Lower lobe of right lung (tissue), 2 donors: ENCODE data around the gene SEMA6C. TPM values are rescaled to one million over a fixed set of nuclear protein-coding genes. Genes with fewer than 3 reads are reported as not detected.

ENCODE experiments used
- ATAC-seq, 2 donors: fragments of 200-7000 bp; cut with Tn5 transposase; one replicate each; pipeline ENCODE4 v1.9.1; 2020 to 2022; ENCODE audit warnings: mild to moderate bottlenecking in 2 of 2, moderate library complexity in 2 of 2
- DNase-seq: peaks from one replicate; pipeline ENCODE4 v3.0.0-alpha.2; 2020
- H3K27ac ChIP-seq: fragments of 200-600 bp; one replicate; pipeline ENCODE4 v1.8.0; 2022
- H3K27me3 ChIP-seq: fragments of 200-600 bp; one replicate; pipeline ENCODE4 v1.8.0; 2022; ENCODE audit warnings: low read depth
- H3K36me3 ChIP-seq: fragments of 200-600 bp; one replicate; pipeline ENCODE4 v1.8.0; 2022; ENCODE audit warnings: mild to moderate bottlenecking
- H3K4me1 ChIP-seq: fragments of 200-600 bp; one replicate; pipeline ENCODE4 v1.8.0; 2022
- H3K4me3 ChIP-seq: fragments of 200-600 bp; one replicate; pipeline ENCODE4 v1.8.0; 2022; ENCODE audit warnings: mild to moderate bottlenecking
- H3K9me3 ChIP-seq: fragments of 200-600 bp; one replicate; pipeline ENCODE4 v1.8.0; 2022
- intact Hi-C: fragments of 100-400 bp; cut with DNase I; formaldehyde crosslinking; loops from one replicate; pipeline ENCODE4 v1.11.0; 2022
- total RNA-seq: library from RNA; stranded (reverse); fragmentation: NEBNext Ultra II Directional; extraction: Animal tissue kit (Norgen Biotek cat#: 25700); gene quantifications from one replicate; pipeline ENCODE4 v1.2.1, GENCODE V29; 2021
- TF ChIP-seq, protein P1 (sequence below): fragments of 200-600 bp; IDR thresholded peaks from one replicate; pipeline ENCODE4 v1.8.0; 2022; ENCODE audit warnings: antibody characterized with exemption, mild to moderate bottlenecking
- donor health status: DM: no; HTN: yes; CAD: no; lungs with severe emphysema.

The SEMA6C gene
- total RNA-seq, 1 donor from 2014 or later: 6.4 TPM

DNA sequence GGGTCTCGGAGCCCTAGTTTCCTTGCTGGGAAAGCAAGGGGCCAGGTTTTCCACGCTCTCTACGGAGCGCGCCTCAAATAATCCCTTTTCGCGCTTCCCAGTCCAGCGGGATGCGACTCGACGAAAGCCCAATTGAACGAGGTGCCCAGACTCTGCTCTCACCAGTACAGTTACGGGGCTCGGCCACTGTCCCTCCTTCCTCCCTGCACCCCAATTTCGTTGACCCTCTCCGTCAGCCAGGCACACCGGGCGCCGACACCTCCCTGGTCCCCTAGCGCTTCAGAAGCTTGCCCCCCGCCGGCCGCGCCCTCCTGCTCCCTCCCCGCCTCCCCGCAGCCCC is 389 bp downstream of the SEMA6C start:
- no peaks in the 10 kb centered on the region for H3K9me3 ChIP-seq
- no peaks in the 10 kb centered on the region for H3K36me3 ChIP-seq
- TF ChIP-seq, protein P1, sequence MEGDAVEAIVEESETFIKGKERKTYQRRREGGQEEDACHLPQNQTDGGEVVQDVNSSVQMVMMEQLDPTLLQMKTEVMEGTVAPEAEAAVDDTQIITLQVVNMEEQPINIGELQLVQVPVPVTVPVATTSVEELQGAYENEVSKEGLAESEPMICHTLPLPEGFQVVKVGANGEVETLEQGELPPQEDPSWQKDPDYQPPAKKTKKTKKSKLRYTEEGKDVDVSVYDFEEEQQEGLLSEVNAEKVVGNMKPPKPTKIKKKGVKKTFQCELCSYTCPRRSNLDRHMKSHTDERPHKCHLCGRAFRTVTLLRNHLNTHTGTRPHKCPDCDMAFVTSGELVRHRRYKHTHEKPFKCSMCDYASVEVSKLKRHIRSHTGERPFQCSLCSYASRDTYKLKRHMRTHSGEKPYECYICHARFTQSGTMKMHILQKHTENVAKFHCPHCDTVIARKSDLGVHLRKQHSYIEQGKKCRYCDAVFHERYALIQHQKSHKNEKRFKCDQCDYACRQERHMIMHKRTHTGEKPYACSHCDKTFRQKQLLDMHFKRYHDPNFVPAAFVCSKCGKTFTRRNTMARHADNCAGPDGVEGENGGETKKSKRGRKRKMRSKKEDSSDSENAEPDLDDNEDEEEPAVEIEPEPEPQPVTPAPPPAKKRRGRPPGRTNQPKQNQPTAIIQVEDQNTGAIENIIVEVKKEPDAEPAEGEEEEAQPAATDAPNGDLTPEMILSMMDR: no peak
- DNase-seq (no peak), ATAC-seq (peak; percentile 19 to 26)
- intact Hi-C loops: no loop called here
- no peaks in the 10 kb centered on the region for H3K27me3 ChIP-seq
- H3K4me3 ChIP-seq: peak overlapping the region; percentile 88
- H3K4me1 ChIP-seq: peaks cover 26% of the 10 kb centered on the region
- H3K27ac ChIP-seq: peak overlapping the region; percentile 57

- H3K27ac ChIP-seq: peak overlapping the region; percentile 5
- no peaks in the 10 kb centered on the region for H3K27me3 ChIP-seq
- intact Hi-C loops: no loop called here
- H3K36me3 ChIP-seq: no peaks in the 10 kb centered on the region
- TF ChIP-seq, protein P1: no peak
- no peak for DNase-seq
- peak; percentile 18 to 47 for ATAC-seq
- H3K4me1 ChIP-seq: peaks cover 26% of the 10 kb centered on the region
- no peaks in the 10 kb centered on the region for H3K9me3 ChIP-seq
- peak overlapping the region; percentile 88 for H3K4me3 ChIP-seq
These were observed 943 bp downstream of the SEMA6C start for GRCh38 chr1:151145304-151146071.

- peak; percentile 57 to 62 for ATAC-seq
- peaks cover 26% of the 10 kb centered on the region for H3K4me1 ChIP-seq
- no peaks in the 10 kb centered on the region for H3K27me3 ChIP-seq
- H3K27ac ChIP-seq: peak overlapping the region; percentile 5
- peak overlapping the region; percentile 88 for H3K4me3 ChIP-seq
- intact Hi-C loops: no loop called here
- DNase-seq: no peak
- H3K36me3 ChIP-seq: peaks cover 3% of the 10 kb centered on the region
- TF ChIP-seq, protein P1: no peak
- no peaks in the 10 kb centered on the region for H3K9me3 ChIP-seq
These were observed 1.7 kb downstream of the SEMA6C start for GRCh38 chr1:151144474-151145303.

GRCh38 chr1:151143986-151144385 is 2.4 kb downstream of the SEMA6C start:
- H3K4me1 ChIP-seq: peaks cover 26% of the 10 kb centered on the region
- TF ChIP-seq, protein P1: no peak

GRCh38 chr1:151143057-151143435 is 3.4 kb downstream of the SEMA6C start:
- DNase-seq (no peak), ATAC-seq (no peak)
- TF ChIP-seq, protein P1: no peak
- Histone ChIP-seq H3K4me1 (peaks cover 26% of the 10 kb centered on the region), H3K4me3 (no peak overlapping the region), H3K27me3 (no peaks in the 10 kb centered on the region), H3K27ac (no peak overlapping the region), H3K9me3 (no peaks in the 10 kb centered on the region), H3K36me3 (peaks cover 5% of the 10 kb centered on the region)
- intact Hi-C loops: no loop called here

More at GRCh38 chr1:151143986-151144385, 2.4 kb downstream of the SEMA6C start:
- Histone ChIP-seq H3K4me3 (no peak overlapping the region), H3K27me3 (no peaks in the 10 kb centered on the region), H3K27ac (no peak overlapping the region), H3K9me3 (no peaks in the 10 kb centered on the region), H3K36me3 (peaks cover 5% of the 10 kb centered on the region)
- intact Hi-C loops: no loop called here
- ATAC-seq (no peak), DNase-seq (no peak)
